HG02885 (cell line): ENCODE measurements around the gene HMGXB4.
A peak's percentile ranks its signal among the peaks of the same experiment; 100 is the strongest.

Experiments used
- ATAC-seq: cut with Tn5 transposase; IDR thresholded peaks from one replicate; pipeline ENCODE4 v1.9.1; 2021; ENCODE audit warnings: mild to moderate bottlenecking; ENCODE audit not compliant: unreplicated experiment, poor library complexity

Gene HMGXB4

DNA sequence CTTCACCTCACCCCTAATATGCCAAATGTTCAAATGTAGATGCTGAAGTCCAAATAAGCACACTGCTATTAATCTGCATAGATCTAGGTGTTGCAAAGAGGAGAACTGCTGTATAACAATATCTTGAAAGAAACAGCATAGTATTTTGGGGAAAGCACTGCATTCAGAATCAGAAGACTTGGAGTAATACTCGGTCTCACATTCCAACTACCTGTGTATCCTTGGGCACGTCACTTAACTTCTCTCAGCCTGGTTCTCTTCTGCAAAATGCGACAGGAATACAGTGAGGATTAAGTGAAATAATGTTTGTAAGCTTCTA lies 332 bp upstream of the HMGXB4 start:
- peak; percentile 13 for ATAC-seq

DNA sequence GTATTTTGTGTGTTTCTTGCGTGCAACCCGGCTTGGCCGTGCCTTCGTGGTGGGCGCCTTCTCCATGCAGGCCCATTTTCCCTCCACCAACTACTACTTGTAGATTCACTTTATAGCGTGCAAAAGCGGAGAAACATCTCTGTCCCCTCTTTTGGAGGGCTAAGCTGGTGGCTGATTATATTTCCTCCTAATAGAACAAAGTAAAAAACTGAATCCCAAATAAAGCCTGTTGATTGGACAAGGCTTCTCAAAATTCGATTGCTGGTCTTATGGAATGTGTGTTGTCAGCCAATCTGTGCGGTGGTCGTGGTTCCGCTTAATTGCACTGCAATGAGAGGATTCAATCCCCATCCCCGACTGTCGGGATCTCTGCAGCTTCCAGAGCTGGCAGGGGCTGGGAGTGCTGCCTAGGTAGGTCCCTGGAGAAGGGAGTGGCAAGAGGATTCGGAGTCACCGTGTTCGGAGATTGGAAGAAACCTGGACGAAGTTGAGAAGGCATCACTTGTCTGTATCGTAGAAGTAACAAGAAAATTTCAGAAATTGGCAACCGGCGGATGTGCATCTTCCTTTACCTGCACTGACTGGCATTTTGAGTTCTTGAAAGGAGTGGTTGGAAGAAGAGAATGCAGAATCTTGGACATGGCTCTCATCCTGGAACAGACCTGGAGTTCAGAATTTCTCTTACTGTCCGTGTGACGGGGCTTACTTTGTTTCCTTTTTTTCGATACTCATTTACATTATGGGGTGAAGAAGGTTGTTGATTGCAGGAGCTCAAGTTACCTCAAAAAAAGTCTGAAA lies 1.1 kb downstream of the HMGXB4 start:
- ATAC-seq, result no peak

DNA sequence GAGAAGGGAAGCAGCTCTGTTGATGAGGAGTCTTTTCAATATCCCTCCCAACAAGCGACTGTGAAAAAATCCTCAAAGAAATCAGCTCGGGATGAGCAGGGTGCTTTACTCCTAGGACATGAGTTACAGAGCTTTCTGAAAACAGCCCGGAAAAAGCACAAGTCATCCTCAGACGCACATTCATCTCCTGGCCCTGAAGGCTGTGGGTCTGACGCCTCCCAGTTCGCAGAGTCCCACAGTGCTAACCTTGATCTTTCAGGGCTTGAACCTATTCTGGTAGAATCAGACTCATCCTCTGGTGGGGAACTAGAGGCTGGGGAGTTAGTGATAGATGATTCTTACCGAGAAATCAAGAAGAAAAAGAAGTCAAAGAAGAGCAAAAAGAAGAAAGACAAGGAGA lies 7.7 kb downstream of the HMGXB4 start:
- no peak for ATAC-seq

DNA sequence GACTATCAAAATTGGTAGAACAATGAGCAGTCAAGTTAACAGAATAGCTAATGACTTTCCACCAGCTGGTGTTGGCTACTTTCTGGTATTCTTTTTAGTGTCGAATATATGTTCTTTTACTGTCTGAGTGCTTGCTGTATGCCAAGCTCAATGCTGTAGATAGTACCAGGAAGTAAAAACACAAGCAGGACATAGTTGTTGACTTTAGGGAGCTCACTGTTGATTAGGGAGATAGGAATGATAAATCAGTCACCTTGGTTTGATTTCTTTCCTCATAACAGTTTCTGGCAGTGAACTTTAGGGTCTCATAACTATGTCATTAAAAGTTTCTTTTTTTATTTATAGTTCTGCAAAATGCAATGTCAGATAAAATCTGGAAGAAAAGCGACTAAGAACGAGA lies 9.0 kb downstream of the HMGXB4 start:
- ATAC-seq, result no peak

DNA sequence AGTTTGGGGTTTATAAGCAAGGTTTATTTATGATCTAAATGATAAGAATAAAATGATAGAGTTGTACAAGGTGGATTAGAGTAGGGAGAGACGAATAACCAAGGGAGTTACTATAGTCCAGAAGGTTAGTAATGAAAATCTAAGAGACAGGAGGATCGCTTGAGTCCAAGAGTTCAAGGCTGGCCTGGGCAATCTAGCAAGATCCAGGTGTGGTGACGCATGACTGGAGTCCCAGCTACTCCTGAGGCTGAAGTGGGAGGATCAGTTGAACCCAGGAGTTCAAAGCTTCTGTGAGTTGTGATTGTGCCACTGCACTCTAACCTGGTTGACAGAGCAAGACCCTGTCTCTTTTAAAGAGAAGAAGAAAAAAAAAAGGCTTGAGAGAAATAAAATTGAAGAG lies 12.3 kb downstream of the HMGXB4 start:
- ATAC-seq, result no peak

DNA sequence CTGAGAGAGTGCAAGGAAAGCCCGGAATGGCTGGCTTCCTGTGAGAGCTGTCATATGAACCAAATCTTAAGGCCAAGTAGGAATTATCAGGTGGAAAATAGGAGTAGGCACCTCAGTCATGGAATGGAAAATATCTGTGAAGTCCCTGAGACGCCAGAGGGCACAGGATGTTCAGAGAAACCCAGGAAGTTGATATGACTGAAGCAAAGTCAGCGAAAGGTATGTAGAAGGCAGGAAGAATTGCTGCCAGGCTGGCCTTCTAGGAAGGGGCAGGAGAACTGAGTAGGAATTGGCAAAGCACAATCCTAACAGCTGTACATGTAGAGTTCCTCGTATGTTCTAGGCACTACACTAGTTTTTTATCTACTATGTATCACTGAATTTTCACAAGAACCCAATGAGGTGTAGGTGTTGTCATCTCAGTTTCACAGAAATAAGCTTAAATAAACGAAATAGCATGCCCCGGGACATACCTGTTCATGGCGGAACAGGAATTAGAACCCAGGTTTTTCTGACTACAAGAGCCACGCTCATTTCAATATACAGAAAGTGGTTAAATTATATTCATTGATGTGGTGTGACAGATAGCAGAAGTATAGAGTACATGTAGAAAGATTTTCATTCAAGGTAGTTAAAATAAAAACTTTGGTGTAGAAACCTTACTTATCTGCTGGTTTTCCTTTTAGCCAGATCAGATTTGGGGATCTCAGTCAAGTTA lies 17.0 kb downstream of the HMGXB4 start:
- ATAC-seq, result no peak

DNA sequence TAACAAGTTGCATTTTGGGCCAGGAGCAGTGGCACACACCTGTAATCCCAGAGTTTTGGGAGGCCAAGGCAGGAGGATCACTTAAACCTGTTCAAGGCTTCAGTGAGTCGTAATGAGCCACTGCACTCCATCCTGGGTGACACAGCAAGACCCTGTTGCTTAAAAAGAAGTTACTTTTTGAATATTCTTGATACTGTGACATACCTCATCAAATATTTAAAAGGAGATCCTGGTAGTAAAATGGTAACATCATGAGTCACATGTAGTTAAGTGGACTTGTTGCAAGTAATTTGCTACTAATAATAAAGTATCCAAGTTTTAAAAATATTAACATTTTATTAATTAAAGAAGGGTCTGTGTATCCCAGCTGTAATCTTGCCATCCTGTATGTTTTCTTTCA lies 18.3 kb downstream of the HMGXB4 start:
- no peak for ATAC-seq

DNA sequence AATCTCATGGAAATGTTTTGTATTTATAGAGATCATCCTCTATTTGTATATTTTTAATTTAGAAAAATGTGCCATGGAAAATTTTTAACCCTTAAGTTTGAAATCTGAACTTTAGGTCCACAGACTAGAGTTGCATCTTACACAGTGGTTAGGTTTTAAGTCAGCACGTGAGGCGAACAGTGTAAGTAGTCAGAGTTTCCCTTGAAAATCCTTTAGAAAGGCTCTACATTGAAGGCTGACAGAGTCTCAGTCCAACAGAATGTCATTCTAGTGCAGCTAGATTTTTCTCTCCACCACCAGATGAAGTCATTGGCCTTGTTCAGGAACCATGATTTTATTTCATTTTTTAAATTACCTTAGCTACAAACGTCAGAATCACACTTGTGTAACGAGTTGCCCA lies 18.7 kb downstream of the HMGXB4 start:
- no peak for ATAC-seq

DNA sequence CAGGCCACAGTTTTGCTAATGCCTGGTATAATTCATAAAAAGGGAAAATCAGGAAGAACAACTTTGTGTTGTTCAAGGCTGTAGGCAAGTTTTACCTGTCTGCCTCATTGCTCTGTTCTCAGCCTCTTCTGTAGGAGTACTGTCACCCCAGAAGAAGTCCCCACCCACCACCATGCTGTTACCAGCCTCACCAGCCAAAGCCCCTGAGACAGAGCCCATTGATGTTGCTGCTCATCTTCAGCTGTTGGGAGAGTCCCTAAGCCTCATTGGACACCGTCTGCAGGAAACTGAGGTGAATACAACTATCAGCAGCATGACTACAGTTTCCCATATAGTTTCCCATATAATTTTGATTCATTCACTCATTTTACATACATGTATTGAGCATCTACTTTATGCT lies 30.8 kb downstream of the HMGXB4 start:
- no peak for ATAC-seq

DNA sequence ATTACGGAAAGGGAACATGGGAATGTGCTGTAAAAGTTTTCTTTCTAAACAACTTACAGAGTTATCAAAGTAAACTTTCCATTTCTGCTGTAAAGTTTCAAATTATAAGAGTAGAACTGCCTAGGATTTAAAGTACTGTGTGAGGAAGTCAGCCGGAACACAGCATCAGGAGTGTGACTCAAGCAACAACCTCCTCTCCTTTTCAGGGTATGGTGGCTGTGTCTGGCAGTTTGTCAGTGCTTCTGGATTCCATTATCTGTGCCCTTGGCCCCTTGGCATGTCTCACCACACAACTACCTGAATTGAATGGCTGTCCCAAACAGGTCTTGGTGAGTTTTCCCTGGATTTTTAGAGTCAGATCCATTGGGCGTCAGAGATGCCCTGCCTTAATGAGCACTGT lies 35.5 kb downstream of the HMGXB4 start:
- ATAC-seq, result no peak

DNA sequence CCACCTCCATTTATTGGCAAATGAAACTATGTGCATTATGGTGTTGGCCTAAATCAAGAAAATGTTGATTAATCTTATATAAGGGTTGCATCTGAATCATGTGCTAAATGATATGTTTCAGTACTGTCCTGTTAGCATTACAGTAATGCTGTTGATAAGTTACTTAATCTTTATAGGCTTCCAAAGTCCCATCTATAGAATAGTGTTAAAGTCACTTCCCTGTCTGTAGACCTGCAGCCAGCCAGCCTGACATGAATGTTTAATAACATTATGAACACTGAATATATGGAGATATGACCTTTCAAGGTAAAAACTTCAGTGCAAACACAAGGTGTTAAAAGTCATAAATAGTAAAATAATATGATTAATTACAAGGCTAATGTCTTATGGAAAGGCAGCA lies 38.8 kb downstream of the HMGXB4 start:
- no peak for ATAC-seq

DNA sequence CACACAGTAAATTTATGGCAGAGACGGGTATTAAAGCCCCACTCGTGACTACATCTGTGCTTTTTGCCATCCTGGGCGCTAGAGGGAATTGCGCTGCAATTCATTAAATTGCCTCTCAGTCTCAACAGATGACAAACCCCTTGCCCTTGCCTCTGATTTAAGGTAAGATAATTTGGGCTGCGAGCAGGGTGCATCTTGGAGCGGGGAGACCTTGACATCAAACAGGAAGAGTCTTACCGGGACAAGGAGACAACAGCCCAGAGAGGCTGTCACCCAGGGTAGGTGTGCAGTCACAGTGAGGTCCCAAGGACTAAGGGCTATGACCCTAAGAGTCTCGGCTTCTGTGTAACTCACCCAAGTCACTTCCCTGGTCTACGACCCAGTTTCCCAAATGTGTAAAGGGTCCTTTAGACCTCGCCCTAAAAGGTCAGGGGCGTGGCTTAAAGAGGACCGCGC lies 42.0 kb downstream of the HMGXB4 start:
- ATAC-seq, result no peak

DNA sequence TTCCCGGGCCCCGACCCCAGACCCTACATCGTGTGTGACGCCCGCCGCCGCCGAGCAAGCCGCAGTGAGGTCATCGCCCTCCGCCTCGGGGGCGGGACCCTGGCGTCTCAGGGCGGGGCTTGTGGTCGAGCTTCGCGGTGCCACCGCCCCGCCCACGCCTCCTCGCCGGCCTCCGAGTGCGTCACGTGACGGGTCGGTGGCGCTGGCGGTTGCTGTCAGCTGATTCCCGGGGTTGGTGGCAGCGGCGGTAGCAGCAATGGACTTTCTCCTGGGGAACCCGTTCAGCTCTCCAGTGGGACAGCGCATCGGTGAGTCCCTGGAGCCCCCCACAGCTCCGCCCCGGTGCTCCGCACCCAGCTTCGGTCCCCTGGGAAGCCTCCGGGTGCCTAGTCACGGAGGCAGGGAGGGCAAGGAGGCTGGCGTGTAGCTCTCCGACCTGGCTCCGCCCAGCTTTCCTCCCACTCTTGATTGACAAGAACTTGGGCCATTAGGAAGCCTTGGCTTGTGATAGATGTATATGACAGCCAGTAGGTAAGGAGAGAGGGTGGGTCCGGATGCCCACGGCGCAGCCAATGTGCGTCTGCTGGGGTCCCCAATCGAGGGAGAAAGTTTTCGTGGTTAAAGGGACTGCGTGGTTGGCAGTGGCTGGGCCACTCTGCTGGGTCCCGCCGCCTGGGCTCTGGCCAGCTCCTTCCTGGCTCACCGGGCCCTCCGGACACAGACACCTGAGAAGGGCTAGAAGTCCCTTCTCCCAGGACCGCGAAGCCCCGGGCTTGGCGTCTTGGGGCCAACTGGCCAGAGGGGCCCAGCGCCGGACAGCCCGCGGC lies 42.6 kb downstream of the HMGXB4 start, which contains the start of gene TOM1:
Gene TOM1, plus strand, starts transcription at position 222 of the 827 bp plus-strand sequence. Its CDS starts 35 bp downstream, at position 257.
- peak; percentile 95 for ATAC-seq

DNA sequence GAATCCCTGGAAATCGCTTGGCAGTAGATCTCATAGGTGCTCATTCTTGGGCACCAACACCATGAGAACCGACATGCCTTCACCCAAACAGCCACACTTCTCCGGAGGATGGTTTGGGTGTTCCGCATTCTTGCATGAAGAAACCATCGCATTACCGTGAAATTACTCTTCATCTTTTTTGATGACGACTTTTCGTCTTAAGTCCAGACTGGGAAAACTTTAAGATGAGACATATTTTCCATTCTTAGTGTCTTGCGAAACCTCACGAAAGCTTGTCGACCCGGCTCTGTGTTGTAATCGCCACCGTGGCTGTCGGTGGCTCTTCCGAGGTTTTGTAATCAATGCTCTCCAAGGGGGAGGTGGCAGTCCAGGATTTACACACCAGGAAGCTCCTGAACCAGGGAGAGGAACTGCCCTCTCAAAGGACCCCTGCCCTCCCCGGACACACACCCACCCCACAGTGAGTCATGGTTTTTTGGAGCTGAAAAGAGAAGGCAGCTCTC lies 44.1 kb downstream of the HMGXB4 start:
- ATAC-seq, result no peak

DNA sequence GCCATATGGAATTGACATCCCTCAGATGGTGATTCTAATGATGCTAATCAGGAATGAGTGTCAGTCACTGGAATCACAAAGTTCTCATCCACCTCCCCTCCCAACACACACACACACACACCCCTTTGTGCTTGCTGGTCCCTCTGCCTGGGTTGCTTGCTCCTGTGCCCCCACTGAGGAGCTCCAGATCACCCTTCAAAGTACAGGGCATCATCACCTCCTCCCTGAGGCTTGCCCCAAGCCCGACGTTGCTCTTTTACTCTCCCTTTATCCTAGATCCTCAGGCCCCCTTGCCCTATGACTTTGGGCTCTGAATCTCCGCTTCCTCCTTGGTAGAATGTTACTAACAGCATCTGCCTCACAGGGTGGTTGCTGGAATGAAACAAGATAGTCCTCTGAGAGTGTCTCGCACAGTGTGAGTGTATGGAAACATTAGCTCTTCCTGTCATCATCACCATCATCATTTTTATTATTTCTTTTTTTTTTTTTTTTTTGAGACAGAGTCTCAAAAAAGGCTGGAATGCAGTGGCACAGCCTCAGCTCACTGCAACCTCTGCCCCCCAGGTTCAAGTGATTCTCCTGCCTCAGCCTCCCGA lies 45.8 kb downstream of the HMGXB4 start:
- no peak for ATAC-seq

DNA sequence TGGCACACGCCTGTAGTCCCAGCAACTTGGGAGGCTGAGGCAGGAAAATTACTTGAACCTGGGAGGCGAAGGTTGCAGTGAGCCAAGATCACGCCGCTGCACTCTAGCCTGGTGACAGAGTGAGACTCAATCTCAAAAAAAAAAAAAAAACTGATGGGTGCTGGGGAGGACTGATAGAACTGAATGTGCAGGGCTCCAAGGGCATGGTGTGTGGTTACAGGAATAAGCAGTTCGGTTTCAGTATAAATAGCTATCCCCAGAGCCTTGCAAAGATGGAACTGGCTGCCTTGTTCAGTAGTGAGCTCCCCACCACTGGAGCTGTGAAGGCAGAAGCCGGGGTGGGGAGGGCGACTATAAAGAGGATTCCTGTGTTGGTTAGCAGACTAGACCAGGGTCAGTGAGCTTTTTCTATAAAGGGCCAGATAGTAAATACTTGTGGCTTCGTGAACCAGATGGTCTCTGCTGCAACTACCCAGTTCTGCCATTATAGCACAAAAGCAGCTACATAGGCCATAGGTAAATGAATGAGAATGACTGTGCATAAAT lies 48.3 kb downstream of the HMGXB4 start:
- no peak for ATAC-seq

DNA sequence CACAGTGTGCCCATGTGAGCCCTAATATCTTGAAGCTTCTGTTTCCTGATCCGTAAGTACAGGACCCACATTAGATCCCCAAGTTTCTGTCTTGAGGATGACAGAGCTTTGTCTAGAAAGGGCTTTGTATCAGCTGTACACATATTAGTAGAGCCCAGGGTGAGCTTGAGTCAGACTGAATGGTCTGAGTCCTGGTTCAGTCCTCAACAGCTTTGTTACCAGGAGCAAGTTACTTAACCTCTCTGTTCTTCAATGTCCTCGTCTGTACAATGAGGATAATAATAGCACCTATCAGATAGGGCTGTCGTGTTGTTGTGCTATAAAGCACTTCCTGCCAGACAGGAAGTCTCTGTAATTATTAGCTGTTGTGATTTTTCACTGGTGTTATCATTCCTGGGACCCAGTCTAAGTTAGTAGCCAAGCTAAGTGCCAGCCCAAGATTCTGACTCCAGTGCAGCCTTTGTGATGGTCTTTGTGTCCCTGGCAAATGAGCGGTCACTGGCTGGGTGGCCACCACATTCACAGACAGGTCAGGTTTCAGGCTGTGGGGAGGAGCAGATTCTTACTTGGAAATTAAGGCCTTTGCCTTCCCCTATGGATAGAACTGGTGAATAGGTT lies 49.2 kb downstream of the HMGXB4 start:
- no peak for ATAC-seq

DNA sequence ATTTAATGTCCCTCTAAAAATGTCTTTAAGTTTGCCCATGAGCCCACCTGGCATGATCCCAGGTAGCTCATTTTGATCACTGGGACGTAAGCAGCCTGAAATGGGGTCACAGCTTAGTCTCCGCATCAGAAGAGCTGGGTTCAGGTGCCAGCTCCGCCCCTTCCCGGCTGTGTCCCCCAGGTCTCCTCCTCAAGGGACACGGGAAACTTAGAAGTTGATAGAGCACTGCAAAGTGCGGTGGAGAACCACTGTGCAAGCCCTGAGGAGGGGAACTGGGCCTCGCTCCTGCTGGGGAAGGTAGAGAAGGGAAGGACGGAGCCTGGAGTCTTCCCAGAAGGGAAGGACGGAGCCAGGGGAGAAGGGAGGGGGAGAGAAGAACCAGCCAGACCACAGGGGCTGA lies 50.1 kb downstream of the HMGXB4 start:
- no peak for ATAC-seq

DNA sequence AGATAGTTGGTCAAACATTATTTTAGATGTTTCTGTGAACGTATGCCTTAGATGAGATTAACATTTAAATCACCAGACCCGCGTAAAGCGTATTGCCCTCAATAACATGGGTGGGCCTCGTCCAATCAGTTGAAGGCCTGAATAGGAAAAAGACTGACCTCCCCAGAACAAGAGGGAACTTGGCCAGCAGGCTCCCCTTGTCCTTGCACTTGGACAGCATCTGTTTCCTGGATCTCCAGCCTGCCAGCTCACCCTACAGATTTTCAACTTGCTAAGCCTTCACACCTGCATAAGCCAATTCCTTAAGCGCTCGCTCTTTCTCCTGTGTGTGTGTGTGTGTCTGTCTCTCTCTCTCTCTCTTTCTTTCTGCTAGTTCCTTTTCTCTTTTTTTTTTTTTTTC lies 50.6 kb downstream of the HMGXB4 start:
- no peak for ATAC-seq
